ENCODE measurements around the gene MICAL1. TPM values are rescaled to one million over a fixed set of nuclear protein-coding genes. Genes with fewer than 3 reads are reported as not detected.

The MICAL1 gene
- 84.9 and 88.4 TPM in 2 replicates for total RNA-seq

- intact Hi-C loops (cut with micrococcal nuclease) = loop anchor here (1.0 to 10.0 kb wide), 11 partner anchors 24 to 1501 kb away; partner anchors contain the start of genes AK9, AMD1, CDC40 and CDK19
These were observed at the start of gene MICAL1 for GRCh38 chr6:109455437-109456110. Gene MICAL1 (minus strand): TSS chr6:109455772. CDS start chr6:109454196, 1,576 bp downstream.

GRCh38 chr6:109503327-109504224 lies 48.0 kb upstream of the MICAL1 start:
- intact Hi-C loops (cut with micrococcal nuclease) = no loop called here

GRCh38 chr6:109498936-109499335 lies 43.4 kb upstream of the MICAL1 start:
- intact Hi-C loops (cut with micrococcal nuclease) = no loop called here

GRCh38 chr6:109498052-109498451 lies 42.5 kb upstream of the MICAL1 start:
- intact Hi-C loops (cut with micrococcal nuclease) = no loop called here

GRCh38 chr6:109496036-109496772 lies 40.6 kb upstream of the MICAL1 start:
- intact Hi-C loops (cut with micrococcal nuclease) = no loop called here

- intact Hi-C loops (cut with micrococcal nuclease) = no loop called here
These were observed 38.3 kb upstream of the MICAL1 start for GRCh38 chr6:109493865-109494264.

GRCh38 chr6:109491207-109491938 lies 35.8 kb upstream of the MICAL1 start:
- intact Hi-C loops (cut with micrococcal nuclease) = loop anchor here (1.0 to 2.0 kb wide), 6 partner anchors 8 to 1383 kb away; partner anchors contain the start of genes AK9, AMD1, CD164 and FIG4

GRCh38 chr6:109490713-109491112 lies 35.1 kb upstream of the MICAL1 start:
- intact Hi-C loops (cut with micrococcal nuclease) = loop anchor here (1.0 to 2.0 kb wide), 6 partner anchors 7 to 1384 kb away; partner anchors contain the start of genes AK9, AMD1, CD164 and FIG4

- intact Hi-C loops (cut with micrococcal nuclease) = no loop called here
These were observed 32.4 kb upstream of the MICAL1 start for GRCh38 chr6:109488001-109488400.

- intact Hi-C loops (cut with micrococcal nuclease) = no loop called here
These were observed 30.5 kb upstream of the MICAL1 start for GRCh38 chr6:109486068-109486467.

- intact Hi-C loops (cut with micrococcal nuclease) = no loop called here
These were observed 29.8 kb upstream of the MICAL1 start for GRCh38 chr6:109485266-109485935.

- intact Hi-C loops (cut with micrococcal nuclease) = loop anchor here (5.0 kb wide), 2 partner anchors 33 to 607 kb away; no protein-coding TSS in a partner anchor
These were observed 28.6 kb upstream of the MICAL1 start for GRCh38 chr6:109484122-109484521.

- intact Hi-C loops (cut with micrococcal nuclease) = loop anchor here (1.0 to 5.0 kb wide), 12 partner anchors 8 to 1332 kb away; partner anchors contain the start of genes AK9, CDC40, CDK19 and CEP57L1
These were observed 28.1 kb upstream of the MICAL1 start for GRCh38 chr6:109483735-109484057.

GRCh38 chr6:109482905-109483734 lies 27.5 kb upstream of the MICAL1 start, which contains the start of gene ZBTB24:
Gene ZBTB24 (minus strand): TSS chr6:109483219. CDS start chr6:109482026, 1,193 bp downstream.
- intact Hi-C loops (cut with micrococcal nuclease) = loop anchor here (1.0 to 5.0 kb wide), 12 partner anchors 8 to 1332 kb away; partner anchors contain the start of genes AK9, CDC40, CDK19 and CEP57L1

- intact Hi-C loops (cut with micrococcal nuclease) = loop anchor here (5.0 kb wide), 2 partner anchors 36 to 604 kb away; no protein-coding TSS in a partner anchor
These were observed 25.5 kb upstream of the MICAL1 start for GRCh38 chr6:109480993-109481480.

- intact Hi-C loops (cut with micrococcal nuclease) = loop anchor here (1.0 kb wide), 2 partner anchors 24 to 96 kb away; partner anchors contain the start of gene MICAL1
These were observed 23.5 kb upstream of the MICAL1 start for GRCh38 chr6:109478841-109479624.

GRCh38 chr6:109478222-109478805 lies 22.7 kb upstream of the MICAL1 start:
- intact Hi-C loops (cut with micrococcal nuclease) = no loop called here
